Measurements from ENCODE around the gene KLK13.

Gene KLK13

DNA sequence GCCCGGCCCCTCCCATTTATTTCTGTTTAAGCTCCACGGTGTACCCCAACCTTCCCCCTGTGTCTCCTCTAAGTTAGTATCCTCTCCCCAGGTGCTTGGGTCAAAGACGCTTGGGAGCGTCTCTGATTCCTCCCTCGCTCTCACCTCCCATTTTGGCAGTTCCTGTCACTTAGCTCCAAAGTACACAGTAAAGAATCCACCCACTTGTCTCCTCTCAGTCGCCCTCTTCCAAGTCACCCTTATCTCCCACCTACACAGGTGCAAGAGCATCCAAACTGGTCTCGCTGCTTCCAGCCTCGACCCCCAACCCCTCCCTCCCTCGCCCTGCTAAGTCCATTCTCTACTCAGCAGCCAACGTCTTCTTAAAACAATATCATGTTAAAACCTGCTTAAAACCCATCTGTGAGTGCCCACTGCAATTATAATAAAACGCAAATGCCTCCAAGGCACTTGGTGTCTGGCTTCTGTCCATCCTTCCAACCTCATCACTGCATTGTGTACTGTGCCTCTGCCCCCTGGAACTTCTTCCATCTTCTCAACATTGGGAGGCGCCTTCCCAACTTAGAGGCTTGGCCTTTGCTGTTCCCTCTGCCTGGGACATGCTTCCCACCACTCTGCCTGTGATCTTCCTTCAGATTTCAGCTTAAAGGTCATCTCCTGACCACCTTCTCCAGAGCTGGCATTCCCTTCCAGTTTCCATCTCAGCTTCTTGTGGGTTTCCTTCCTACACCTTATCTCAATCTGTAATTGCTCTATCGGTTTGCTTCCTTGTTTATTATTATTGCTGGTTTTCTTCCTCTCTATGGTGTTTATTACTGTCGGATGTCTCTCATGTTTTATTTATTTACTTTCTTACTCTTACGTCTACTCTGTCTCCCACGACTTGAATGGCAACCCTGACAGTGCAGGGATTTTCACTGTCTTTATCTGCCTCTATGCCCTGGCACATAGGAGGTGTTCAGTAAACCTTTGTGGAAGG, 27.3 kb upstream of the KLK13 start:
- DNase-seq, result no peak

GRCh38 chr19:51091126-51091525, 26.2 kb upstream of the KLK13 start:
- DNase-seq, result no peak

GRCh38 chr19:51090471-51090870, 25.6 kb upstream of the KLK13 start:
- DNase-seq, result no peak

- DNase-seq, result no peak
Measured at GRCh38 chr19:51089786-51090185, 24.9 kb upstream of the KLK13 start.

- no peak for DNase-seq
Measured at GRCh38 chr19:51086153-51086850, 21.4 kb upstream of the KLK13 start.

GRCh38 chr19:51084505-51084904, 19.6 kb upstream of the KLK13 start:
- no peak for DNase-seq

GRCh38 chr19:51083783-51084182, 18.9 kb upstream of the KLK13 start:
- no peak for DNase-seq

DNA sequence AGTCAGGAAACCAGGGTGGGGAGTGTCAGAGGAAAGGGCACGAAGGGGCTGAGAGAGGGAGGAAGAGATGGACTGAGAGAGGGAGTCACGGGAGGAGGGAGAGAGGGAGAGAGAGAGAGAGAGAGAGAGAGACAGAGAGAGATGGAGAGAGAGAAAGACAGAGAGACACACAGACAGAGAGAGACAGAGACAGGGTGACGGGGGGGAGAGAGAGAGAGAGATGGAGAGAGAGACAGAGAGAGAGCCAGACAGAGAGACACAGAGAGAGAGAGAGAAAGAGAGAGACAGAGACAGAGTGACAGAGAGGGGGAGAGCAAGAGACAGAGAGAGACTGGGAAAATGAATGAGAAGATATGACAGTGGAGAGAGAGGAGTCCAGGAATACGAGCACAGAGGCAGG, 18.3 kb upstream of the KLK13 start:
- DNase-seq, result no peak

GRCh38 chr19:51082611-51083010, 17.7 kb upstream of the KLK13 start, which contains the start of gene KLK14:
TSS of gene KLK14 (minus strand) at chr19:51082887. CDS start at chr19:51082614, 273 bp downstream.
- no peak for DNase-seq

DNA sequence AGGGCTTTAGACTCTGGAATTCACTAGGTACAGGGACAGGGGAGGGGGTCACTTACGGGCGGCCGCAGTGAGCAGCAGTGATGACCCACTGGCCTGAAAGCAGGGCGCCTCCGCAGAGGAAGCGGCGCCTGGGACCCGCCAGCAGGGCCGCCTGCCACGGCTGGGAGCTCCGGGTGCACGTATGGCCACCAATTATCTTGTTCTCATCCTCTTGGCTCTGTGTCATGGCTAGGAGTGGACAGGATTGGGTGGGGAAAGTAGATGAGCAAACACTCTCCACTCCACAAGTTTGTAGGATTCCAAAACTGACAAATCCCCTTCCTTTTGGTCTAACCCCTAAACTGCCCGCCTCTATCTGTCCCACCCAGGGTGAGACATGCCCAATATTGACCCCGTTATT, 16.6 kb upstream of the KLK13 start:
- DNase-seq, result no peak

DNA sequence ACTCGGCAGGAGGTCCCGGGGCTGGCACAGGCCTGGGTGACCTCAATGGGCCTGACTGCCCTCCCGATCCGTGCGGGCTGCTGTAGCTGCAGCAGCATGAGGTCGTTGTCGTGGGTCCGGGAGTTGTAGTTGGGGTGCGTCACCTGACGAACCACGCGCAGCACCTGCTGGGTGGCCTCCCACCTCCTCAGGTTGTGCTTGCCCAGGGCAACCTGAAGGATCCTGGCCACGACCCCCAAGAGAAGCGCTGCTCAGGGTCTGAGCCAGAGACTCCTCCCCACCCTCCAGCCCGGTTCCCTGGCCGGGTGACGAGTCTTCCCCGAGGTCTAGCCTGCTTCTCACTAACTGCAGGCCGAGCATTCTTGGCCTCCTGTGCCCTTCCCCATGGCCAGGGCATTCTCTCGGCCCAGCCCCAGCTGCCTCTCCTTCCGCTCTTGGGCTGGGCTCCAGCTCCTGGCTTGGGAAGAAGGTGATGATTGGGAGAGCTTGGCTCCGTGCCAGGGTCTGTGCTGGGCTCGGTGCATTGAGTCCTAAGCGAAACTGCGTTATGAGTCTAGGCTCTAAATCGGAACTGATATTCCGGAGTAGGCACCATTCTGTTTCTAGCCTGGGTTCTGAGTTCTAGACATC, 14.7 kb upstream of the KLK13 start:
- no peak for DNase-seq

DNA sequence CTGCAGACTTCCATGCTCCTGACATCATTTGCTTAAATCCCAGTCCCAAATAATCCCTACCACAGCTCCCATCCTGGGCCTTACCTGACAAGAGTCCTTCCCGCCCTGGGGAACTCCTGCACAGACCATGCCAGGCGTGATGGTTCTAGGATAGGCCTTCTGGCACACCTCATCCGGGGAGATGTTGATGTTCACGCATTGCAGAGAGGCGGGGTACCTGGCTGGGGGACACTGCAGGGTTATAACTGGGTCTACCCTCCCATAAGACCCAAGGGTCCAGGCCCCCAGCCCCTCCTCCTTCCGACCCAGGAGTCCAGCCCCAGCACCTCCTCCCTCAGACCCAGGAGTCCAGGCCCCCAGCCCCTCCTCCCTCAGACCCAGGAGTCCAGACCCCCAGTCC, 13.8 kb upstream of the KLK13 start:
- no peak for DNase-seq

- DNase-seq, result no peak
Measured at GRCh38 chr19:51078104-51078503, 13.2 kb upstream of the KLK13 start.

DNA sequence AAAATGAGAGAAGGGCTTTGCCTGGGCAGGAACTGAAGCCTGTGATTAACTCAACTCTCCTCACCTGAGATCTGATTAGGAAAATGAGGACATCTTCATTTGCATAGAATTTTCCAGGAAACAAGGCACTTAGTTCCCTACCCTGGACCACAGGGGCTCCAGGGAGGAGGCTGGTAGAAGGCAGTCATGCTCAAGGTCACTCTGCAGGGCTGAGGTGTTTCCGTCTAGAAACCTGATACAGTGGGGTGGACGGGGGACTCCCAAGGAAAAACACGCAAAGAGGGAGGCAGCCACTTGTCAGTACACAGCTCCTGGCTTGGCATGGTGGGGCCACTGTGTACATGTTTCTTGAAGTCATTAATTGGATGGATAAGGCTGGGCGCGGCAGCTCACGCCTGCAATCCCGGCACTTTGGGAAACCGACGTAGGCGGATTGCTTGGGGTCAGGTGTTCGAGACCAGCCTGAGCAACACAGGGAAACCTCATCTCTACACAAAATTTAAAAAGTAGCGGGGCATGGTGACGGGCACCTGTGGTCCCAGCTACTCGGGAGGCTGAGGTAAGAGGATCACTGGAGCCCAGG, 11.8 kb upstream of the KLK13 start:
- DNase-seq, result no peak

- DNase-seq, result no peak
Measured at GRCh38 chr19:51075998-51076397, 11.1 kb upstream of the KLK13 start.

DNA sequence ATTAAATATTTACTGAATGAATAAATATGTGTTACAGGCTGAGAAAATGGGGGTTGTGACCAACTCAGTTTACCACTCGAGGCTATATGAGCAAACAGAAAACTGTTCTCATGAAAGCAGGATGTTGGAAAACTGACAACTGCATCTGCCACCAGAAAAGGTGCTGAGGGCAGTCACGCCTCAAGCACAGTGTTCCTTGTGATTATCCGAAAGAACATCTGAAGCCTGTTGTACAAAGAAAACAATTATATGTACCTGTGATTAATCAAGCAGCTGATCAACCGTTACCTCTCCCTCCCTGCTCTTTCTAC, 6.2 kb upstream of the KLK13 start:
- no peak for DNase-seq

DNA sequence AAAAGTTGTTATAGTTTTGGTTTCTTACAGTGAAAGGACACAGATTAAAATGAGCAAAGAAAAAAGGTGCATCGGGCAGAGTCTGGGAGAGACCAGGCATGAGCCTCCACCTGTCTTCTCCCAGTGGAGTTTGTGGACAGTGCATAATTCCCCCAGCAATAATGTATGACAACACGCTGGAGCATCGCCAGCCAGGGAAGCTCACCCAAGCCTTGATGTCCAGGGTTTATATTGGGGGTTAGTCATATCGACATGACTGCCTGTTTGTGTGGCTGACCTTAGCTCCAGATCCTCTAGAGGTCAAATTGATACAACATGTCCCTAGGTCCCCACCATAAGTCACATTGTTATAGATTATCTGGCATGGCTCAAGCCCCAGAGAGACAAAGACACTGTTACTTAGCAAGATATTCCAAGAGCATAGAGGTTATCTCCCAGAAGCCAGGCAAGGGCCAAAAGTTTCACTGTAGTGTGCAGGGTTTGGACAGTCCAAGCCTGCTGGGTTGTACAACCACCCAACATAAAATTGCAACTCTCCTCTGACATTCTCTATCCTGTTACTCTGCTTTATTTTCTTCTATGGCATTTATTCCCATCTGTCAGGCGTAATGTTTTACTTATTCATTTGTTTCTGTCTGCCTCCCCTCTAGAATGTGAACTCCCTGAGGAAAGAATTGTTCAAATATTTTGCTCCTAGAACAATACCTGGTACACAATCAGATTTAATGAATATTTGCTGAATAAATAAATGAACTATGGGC, 5.6 kb upstream of the KLK13 start:
- DNase-seq, result no peak

GRCh38 chr19:51066393-51067186, 1.7 kb upstream of the KLK13 start:
- no peak for DNase-seq

GRCh38 chr19:51065221-51065960, 499 bp upstream of the KLK13 start:
- no peak for DNase-seq

GRCh38 chr19:51063664-51064063, 1.2 kb downstream of the KLK13 start:
- DNase-seq, result no peak

- DNase-seq, result no peak
Measured at GRCh38 chr19:51060973-51061372, 3.9 kb downstream of the KLK13 start.

Data from GOT3 (cell line).